Measurements from ENCODE around the gene TRIM14.

The TRIM14 gene

DNA sequence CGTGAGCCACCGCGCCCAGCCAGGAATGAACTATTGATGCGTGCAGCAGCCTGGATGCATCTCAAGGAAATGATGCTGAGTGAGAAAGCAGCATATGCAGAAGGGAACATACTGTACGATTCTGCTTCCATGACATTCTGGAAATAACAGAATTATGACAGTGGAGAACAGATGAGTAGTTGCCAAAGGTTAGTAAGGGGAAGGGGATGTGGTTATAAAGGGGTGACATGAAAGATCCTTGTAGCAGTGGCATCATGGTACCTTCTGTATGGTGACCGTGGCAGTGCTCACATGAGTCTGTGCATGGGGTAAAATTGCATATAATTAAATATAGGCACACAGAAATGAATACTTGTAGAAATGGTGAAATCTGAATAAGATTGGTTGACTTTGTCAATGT is 49.5 kb downstream of the TRIM14 start:
- Histone ChIP-seq H3K4me3 (ENCODE audit: extremely low read depth, insufficient read depth, low read length, poor library complexity, severe bottlenecking) (no peak overlapping the region), H3K27ac (ENCODE audit: low read depth, low read length, severe bottlenecking) (no peak overlapping the region), H3K4me1 (ENCODE audit: control insufficient read depth, insufficient read depth, low read length, poor library complexity, severe bottlenecking) (peaks cover under 1% of the 10 kb centered on the region), H3K9me3 (ENCODE audit: control insufficient read depth, low read length) (no peaks in the 10 kb centered on the region), H3K36me3 (ENCODE audit: control insufficient read depth, insufficient read depth, low read length) (peaks cover 30% of the 10 kb centered on the region)
- WGBS, 2 experiments (ENCODE audit: insufficient coverage in 2 of 2) = 91 to 100% methylated on average over 5 of the region's 6 CpGs

DNA sequence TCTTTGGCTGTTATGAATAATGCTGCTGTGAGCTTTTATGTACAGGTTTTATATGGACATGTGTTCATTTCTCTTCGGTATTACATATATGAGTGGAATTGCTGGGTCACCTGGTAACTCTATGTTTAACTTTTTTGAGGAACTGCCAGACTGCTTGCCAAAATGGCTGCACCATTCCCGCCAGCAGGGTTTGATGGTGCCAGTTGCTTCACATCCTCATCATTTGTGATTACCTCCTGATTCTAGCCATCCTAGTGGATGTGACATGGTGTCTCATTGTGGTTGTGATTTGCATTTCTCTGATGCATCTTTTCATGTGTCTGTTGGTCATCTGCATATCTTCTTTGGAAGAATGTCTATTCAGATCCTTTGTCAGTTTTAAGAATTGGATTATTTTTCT is 51.8 kb downstream of the TRIM14 start:
- no peaks in the 10 kb centered on the region for H3K9me3 ChIP-seq (ENCODE audit: control insufficient read depth, low read length)
- H3K4me3 ChIP-seq (ENCODE audit: extremely low read depth, insufficient read depth, low read length, poor library complexity, severe bottlenecking) = no peak overlapping the region
- no peaks in the 10 kb centered on the region for H3K4me1 ChIP-seq (ENCODE audit: control insufficient read depth, insufficient read depth, low read length, poor library complexity, severe bottlenecking)
- no peak overlapping the region for H3K27ac ChIP-seq (ENCODE audit: low read depth, low read length, severe bottlenecking)
- peaks cover 47% of the 10 kb centered on the region for H3K36me3 ChIP-seq (ENCODE audit: control insufficient read depth, insufficient read depth, low read length)
- WGBS, 2 experiments (ENCODE audit: insufficient coverage in 2 of 2) = 88% methylated on average over 1 to 2 of the region's 2 CpGs

DNA sequence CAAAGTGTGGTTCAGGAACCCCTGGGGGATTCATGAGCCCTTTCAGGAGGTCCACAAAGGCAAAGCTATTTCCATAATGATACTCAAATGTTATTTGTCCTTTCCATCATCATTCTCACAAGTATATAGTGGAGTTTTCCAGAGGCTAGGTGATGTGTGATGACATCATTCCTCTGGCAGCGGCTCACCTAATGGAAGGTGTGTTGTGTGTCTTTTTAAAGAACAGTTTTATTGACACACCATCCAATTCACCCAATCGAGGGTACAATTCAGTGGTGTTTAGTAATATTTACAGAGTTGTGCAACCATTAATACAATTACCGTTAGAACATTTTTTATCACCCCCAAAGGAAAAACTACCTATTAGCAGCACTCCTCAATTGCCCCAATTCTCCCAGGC is 52.8 kb downstream of the TRIM14 start:
- H3K4me1 ChIP-seq (ENCODE audit: control insufficient read depth, insufficient read depth, low read length, poor library complexity, severe bottlenecking) = no peaks in the 10 kb centered on the region
- H3K4me3 ChIP-seq (ENCODE audit: extremely low read depth, insufficient read depth, low read length, poor library complexity, severe bottlenecking) = no peak overlapping the region
- H3K36me3 ChIP-seq (ENCODE audit: control insufficient read depth, insufficient read depth, low read length) = peaks cover 54% of the 10 kb centered on the region
- WGBS, 2 experiments (ENCODE audit: insufficient coverage in 2 of 2) = 80% methylated on average over 1 of the region's 3 CpGs; no CpG with 5 or more reads in 1 of the 2 experiments
- H3K27ac ChIP-seq (ENCODE audit: low read depth, low read length, severe bottlenecking) = no peak overlapping the region
- no peaks in the 10 kb centered on the region for H3K9me3 ChIP-seq (ENCODE audit: control insufficient read depth, low read length)

DNA sequence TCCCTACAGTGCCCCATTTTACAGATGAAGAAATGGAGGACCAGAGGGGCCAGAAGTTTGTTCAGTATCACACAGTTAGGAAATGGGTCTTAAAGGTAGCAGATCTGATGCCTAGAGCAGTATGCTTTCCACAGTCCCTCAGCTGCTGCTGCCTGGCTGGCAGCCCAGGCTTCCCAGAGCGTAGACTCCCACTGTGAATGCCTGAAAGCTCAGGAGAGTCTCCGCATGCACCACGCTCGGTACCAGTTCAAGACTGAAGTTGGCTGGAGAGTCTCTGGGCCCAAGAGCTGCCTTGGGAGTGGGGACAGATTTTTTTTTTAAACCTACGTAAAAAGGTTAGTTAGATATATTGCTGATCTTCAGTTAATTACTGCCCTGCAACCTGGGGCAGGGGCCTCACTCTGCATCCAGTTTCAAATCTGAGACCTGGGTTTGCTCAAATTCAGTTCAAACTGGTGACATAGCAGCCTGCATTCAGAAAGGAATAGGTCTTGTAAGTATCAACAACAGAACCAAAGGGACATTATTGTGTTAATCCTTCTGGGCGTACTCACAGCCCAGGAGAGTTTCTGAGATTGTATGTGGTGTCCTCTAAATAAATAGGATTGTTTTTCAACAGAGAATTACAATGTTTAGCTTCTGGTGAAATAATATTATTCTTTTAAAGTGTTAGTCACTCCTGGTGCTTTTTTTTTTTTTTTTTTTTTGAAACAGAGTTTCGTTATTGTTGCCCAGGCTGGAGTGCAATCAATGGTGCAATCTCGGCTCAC is 54.2 kb downstream of the TRIM14 start:
- Histone ChIP-seq H3K36me3 (ENCODE audit: control insufficient read depth, insufficient read depth, low read length) (peaks cover 61% of the 10 kb centered on the region), H3K4me1 (ENCODE audit: control insufficient read depth, insufficient read depth, low read length, poor library complexity, severe bottlenecking) (no peaks in the 10 kb centered on the region), H3K4me3 (ENCODE audit: extremely low read depth, insufficient read depth, low read length, poor library complexity, severe bottlenecking) (no peak overlapping the region), H3K27ac (ENCODE audit: low read depth, low read length, severe bottlenecking) (no peak overlapping the region), H3K9me3 (ENCODE audit: control insufficient read depth, low read length) (no peaks in the 10 kb centered on the region)
- WGBS, 2 experiments (ENCODE audit: insufficient coverage in 2 of 2) = 95 to 97% methylated on average over 5 to 7 of the region's 8 CpGs

DNA sequence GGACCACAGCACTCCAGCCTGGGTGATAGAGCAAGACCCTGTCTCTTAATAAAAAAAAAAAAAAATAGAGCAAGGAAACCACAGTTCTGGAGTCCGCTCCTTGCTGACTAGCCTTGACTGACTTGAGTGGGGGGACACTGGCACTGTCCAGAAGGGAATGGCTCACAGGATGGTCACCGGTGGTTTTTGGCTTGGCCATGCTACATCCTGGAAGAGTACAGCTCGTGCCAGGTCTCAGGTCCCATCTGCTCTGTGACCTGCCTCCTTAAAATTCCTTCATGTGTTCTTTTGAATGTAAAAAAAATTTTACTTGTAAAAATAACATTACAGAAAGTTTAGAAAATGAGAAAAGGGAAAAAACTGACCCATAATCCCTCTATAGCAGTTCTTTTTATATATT is 56.9 kb downstream of the TRIM14 start:
- Histone ChIP-seq H3K36me3 (ENCODE audit: control insufficient read depth, insufficient read depth, low read length) (peaks cover 53% of the 10 kb centered on the region), H3K27ac (ENCODE audit: low read depth, low read length, severe bottlenecking) (no peak overlapping the region), H3K9me3 (ENCODE audit: control insufficient read depth, low read length) (no peaks in the 10 kb centered on the region), H3K4me1 (ENCODE audit: control insufficient read depth, insufficient read depth, low read length, poor library complexity, severe bottlenecking) (peaks cover 3% of the 10 kb centered on the region), H3K4me3 (ENCODE audit: extremely low read depth, insufficient read depth, low read length, poor library complexity, severe bottlenecking) (no peak overlapping the region)
- WGBS, 2 experiments (ENCODE audit: insufficient coverage in 2 of 2) = 100% methylated on average over 1 to 3 of the region's 3 CpGs

DNA sequence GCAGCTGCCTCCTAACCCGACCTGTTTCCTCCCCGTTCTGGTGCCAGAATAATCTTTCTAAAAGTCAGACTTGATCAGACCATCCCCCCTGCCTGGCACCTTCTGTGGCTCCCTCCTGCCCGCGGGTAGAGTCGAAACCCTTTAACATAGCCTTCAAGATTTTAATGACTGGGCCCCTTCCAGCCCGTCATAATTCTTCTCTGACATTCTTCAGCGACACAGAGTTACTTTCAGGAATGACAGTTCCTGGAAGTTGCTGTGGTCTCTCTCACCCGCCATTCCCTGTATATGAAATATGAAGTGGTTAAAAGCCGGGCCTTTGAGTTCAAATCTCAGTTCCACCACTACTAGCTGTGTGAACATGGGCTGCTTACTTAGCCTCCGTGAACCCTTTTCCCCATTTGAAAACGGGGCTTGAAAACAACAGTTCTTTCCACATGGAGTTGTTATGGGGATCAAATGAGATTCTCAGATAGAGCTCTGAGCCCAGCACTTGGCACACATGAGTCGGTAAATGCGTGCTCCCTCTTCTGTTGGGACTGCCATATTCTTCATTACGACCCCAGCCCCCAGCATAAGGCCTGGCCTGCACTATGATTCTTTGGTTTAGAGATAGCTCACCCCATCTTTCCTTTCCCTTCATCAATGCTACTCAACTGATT is 61.8 kb downstream of the TRIM14 start:
- H3K27ac ChIP-seq (ENCODE audit: low read depth, low read length, severe bottlenecking) = peak overlapping the region; percentile 91

DNA sequence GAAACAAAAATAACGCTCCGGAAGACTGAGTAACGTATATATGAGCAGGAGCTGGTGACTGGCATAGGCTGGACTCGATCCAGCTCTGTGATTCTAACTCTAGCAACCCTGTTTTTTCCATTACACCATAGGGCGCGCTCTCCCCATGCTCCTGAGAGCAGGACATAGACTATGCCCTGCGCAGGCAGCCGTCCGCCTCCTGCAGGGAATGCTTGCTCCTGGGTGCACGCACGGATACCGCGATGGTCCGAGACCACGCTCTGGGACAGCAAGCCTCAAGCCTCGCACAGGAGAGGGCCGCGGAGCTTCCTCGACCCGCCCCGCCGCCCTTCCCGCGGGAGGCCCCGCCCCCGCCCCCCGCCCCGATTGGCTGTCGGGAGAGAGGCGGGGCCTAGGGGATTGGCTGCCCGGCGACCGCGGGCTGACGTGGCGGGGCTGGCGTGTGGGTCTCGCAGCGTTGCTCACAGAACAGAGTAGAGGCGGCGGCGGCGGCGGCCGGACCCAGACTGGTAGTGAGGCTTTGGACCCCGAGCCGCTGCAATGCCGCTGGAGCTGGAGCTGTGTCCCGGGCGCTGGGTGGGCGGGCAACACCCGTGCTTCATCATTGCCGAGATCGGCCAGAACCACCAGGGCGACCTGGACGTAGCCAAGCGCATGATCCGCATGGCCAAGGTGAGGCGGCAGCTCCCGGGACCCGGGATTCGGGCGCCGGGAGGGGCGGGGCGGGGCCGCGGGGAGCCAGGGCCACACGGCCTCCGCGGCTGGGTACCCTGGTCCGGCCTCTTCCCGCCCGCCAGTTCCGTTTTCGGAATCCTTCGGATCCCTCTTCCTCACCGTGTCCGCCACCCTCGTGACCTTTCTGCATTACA is 62.5 kb downstream of the TRIM14 start, which contains the start of gene NANS:
NANS (plus strand) TSS at position 464 of the 869 bp plus-strand sequence; CDS start at position 541, 77 bp downstream.
- 1 to 3% methylated on average over 58 to 64 of the region's 80 CpGs for WGBS, 2 experiments (ENCODE audit: insufficient coverage in 2 of 2)
- H3K4me3 ChIP-seq (ENCODE audit: extremely low read depth, insufficient read depth, low read length, poor library complexity, severe bottlenecking) = peak within 1 kb of the TSS; percentile 65
- peak within 1 kb of the TSS; percentile 91 for H3K27ac ChIP-seq (ENCODE audit: low read depth, low read length, severe bottlenecking)
- peaks cover 7% of the 10 kb centered on the region for H3K36me3 ChIP-seq (ENCODE audit: control insufficient read depth, insufficient read depth, low read length)
- no peaks in the 10 kb centered on the region for H3K9me3 ChIP-seq (ENCODE audit: control insufficient read depth, low read length)
- peaks cover 3% of the 10 kb centered on the region for H3K4me1 ChIP-seq (ENCODE audit: control insufficient read depth, insufficient read depth, low read length, poor library complexity, severe bottlenecking)

More for the DNA sequence above, 61.8 kb downstream of the TRIM14 start:
- Histone ChIP-seq H3K36me3 (ENCODE audit: control insufficient read depth, insufficient read depth, low read length) (peaks cover 14% of the 10 kb centered on the region), H3K9me3 (ENCODE audit: control insufficient read depth, low read length) (no peaks in the 10 kb centered on the region), H3K4me3 (ENCODE audit: extremely low read depth, insufficient read depth, low read length, poor library complexity, severe bottlenecking) (peak overlapping the region; percentile 65), H3K4me1 (ENCODE audit: control insufficient read depth, insufficient read depth, low read length, poor library complexity, severe bottlenecking) (peaks cover 3% of the 10 kb centered on the region)
- 7 to 17% methylated on average over 8 to 10 of the region's 14 CpGs for WGBS, 2 experiments (ENCODE audit: insufficient coverage in 2 of 2)

DNA sequence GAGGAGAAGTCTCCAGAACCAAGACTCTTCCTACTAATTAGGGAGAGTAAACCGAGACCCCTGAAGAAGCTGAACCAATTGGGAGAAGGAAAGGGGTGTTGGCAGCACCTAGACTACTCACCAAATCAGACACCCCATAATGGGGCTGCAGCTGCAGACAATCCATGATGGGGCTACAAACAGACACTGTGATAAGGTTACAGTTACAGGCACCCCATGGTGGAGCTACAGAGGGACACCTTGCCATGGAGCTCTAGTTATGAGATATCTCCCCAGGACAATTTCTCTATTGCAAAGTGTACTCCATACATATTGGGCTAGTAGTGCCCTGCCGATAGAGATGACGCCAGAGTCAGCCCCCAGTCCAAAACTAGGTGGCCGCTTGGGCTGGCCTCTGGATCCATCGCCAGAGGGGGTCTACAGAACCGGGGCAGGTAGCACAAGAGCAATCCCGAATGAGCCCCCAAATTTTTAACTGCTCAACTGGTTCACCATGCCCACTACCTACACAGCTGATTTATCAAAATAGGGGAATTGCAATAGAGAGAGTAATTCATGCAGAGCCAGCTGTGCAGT is 64.6 kb downstream of the TRIM14 start:
- Histone ChIP-seq H3K27ac (ENCODE audit: low read depth, low read length, severe bottlenecking) (no peak overlapping the region), H3K4me3 (ENCODE audit: extremely low read depth, insufficient read depth, low read length, poor library complexity, severe bottlenecking) (no peak overlapping the region), H3K9me3 (ENCODE audit: control insufficient read depth, low read length) (no peaks in the 10 kb centered on the region), H3K36me3 (ENCODE audit: control insufficient read depth, insufficient read depth, low read length) (no peaks in the 10 kb centered on the region), H3K4me1 (ENCODE audit: control insufficient read depth, insufficient read depth, low read length, poor library complexity, severe bottlenecking) (peaks cover 3% of the 10 kb centered on the region)
- 93 to 97% methylated on average over 4 of the region's 7 CpGs for WGBS, 2 experiments (ENCODE audit: insufficient coverage in 2 of 2)

DNA sequence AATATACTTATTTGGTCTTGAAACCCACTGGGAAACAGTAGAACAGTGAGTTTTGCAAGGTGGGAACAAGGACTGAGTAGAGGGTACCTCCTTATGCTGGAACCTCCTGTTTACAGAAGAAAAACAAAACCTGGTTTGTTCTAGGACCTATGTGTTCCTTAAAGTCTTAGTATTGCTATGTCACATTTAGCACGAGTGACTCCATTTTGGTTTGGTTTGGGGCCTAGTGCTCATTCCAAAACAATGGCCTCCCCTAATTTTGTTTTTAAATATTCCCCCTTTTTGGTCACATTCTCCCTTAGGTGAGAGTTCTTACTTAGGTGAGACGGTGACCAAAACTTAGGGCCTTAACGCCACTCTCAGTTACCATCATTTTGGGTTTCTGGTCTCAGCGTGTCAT is 68.7 kb downstream of the TRIM14 start:
- WGBS, 2 experiments (ENCODE audit: insufficient coverage in 2 of 2) = 93 to 95% methylated on average over 2 to 4 of the region's 4 CpGs
- no peaks in the 10 kb centered on the region for H3K36me3 ChIP-seq (ENCODE audit: control insufficient read depth, insufficient read depth, low read length)
- H3K4me3 ChIP-seq (ENCODE audit: extremely low read depth, insufficient read depth, low read length, poor library complexity, severe bottlenecking) = no peak overlapping the region
- no peak overlapping the region for H3K27ac ChIP-seq (ENCODE audit: low read depth, low read length, severe bottlenecking)
- no peaks in the 10 kb centered on the region for H3K9me3 ChIP-seq (ENCODE audit: control insufficient read depth, low read length)
- H3K4me1 ChIP-seq (ENCODE audit: control insufficient read depth, insufficient read depth, low read length, poor library complexity, severe bottlenecking) = no peaks in the 10 kb centered on the region

DNA sequence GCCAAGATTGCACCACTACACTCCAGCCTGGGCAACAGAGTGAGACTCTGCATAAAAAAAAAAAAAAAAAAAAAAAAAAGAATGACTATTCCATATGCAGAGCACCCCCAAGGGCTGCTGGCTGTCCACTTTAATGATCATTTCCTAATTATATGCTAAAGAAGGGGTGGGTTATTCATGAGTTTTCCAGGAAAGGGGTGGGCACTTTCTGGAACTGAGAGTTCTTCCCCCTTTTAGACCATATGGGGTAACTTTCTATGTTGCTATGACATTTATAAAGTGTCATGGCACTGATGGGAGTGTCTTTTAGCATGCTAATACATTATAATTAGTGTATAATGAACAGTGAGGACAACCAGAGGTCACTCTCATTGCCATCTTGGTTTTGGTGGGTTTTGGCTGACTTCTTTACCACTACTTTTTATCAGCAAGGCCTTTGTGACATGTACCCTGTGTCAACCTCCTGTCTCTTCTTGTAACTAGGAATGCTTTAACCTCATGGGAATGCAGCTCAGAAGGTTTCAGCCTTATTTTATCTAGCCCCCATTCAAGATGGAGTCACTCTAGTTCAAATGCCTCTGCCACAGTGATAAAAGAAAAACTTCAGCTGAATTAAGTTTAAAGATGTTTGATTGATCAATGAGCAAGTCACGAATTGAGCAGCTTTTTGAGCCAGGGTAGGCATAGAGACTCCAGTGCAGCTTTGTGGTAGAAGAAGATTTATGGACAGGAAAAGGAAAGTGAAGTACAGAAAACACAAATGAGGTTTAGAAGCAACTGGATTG is 69.5 kb downstream of the TRIM14 start:
- Histone ChIP-seq H3K9me3 (ENCODE audit: control insufficient read depth, low read length) (no peaks in the 10 kb centered on the region), H3K27ac (ENCODE audit: low read depth, low read length, severe bottlenecking) (no peak overlapping the region), H3K4me1 (ENCODE audit: control insufficient read depth, insufficient read depth, low read length, poor library complexity, severe bottlenecking) (no peaks in the 10 kb centered on the region), H3K36me3 (ENCODE audit: control insufficient read depth, insufficient read depth, low read length) (no peaks in the 10 kb centered on the region), H3K4me3 (ENCODE audit: extremely low read depth, insufficient read depth, low read length, poor library complexity, severe bottlenecking) (no peak overlapping the region)
- WGBS, 2 experiments (ENCODE audit: insufficient coverage in 2 of 2) = 83 to 91% methylated on average over 1 of the region's 1 CpG

Measured in mesodermal cell (in vitro differentiated cells).